ENCODE measurements around the gene DCST2. TPM values are rescaled to one million over a fixed set of nuclear protein-coding genes. Genes with fewer than 3 reads are reported as not detected.
"Not testable (repeated sequence)": the region's sequence is repeated elsewhere in the genome, so short reads cannot be mapped to it uniquely, and the experiment has no call there.

Gene DCST2
- total and polyA plus RNA-seq, 2 donors (not counting 3 experiments of a cell fraction or from before 2014, with no cell fraction given): 0.29 to 0.51 TPM

DNA sequence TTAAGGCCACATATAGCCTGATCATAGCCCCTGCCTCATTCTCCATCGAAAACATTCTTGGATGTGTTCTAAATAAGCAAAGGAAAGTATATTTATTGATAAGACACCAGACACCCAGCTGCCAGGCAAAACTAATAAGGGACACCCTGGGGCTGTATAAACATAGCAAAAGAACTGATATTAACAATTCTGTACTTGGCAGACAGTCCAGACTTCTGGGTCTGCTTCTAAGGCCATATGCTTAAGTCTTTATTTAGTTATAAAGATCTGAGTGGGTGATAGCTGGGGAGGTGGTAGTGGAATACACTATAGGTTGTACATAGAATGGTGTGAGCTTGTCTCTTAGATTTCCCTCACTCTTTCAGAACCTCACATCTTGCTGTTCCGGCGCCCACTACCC lies 55.2 kb downstream of the DCST2 start:
- H3K79me2 ChIP-seq (ENCODE audit: control insufficient read depth, insufficient read depth, low read length): peaks cover 41% of the 10 kb centered on the region
- H3K9me3 ChIP-seq (replicated peaks; ENCODE audit: control insufficient read depth, insufficient read depth, low read length): no peaks in the 10 kb centered on the region
- H3K27me3 ChIP-seq (ENCODE audit: control insufficient read depth in 2 of 2, insufficient read depth in 2 of 2, low read length in 2 of 2): no peaks in the 10 kb centered on the region
- POLR2A ChIA-PET: no interaction called here
- no peak overlapping the region for H3K4me3 ChIP-seq (replicated peaks in 1 of 3; ENCODE audit: insufficient read depth in 1 of 3, low read depth in 1 of 3, low read length in 3 of 3)
- H2AFZ ChIP-seq (ENCODE audit: low read depth, low read length): no peak overlapping the region
- dilution Hi-C loops (cut with MboI; ENCODE audit: extremely low pct_ligation_motif_present, low sequenced_read_pairs): no loop called here
- no peak overlapping the region for H3K9ac ChIP-seq (replicated peaks; ENCODE audit: extremely low read depth, insufficient read depth, low read length)
- CTCF ChIA-PET: interaction anchor here (1.3 to 2.2 kb wide), 2 partner anchors 10 to 23 kb away, joined by 4 to 7 read pairs; partner anchors contain the start of gene PBXIP1
- H3K9me1 ChIP-seq (replicated peaks; ENCODE audit: control insufficient read depth, extremely low read depth, insufficient read depth, low read length): no peaks in the 10 kb centered on the region
- no peak for DNase-seq (ENCODE audit: low read depth, low spot score)
- peaks cover 13% of the 10 kb centered on the region for H3K4me1 ChIP-seq (ENCODE audit: control insufficient read depth, extremely low read depth, insufficient read depth, low read length)
- FAIRE-seq: no peak
- TF ChIP-seq, protein P1, sequence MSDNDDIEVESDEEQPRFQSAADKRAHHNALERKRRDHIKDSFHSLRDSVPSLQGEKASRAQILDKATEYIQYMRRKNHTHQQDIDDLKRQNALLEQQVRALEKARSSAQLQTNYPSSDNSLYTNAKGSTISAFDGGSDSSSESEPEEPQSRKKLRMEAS (IDR thresholded peaks at IDR 0.05; ENCODE audit: insufficient read depth, insufficient read length): no peak
- TF ChIP-seq POLR2A (IDR thresholded peaks at IDR 0.05; ENCODE audit: low read depth, low read length): no peak
- TF ChIP-seq MYC (IDR thresholded peaks at IDR 0.05; ENCODE audit: low read depth, low read length): no peak
- no peak for TF ChIP-seq JUN (IDR thresholded peaks at IDR 0.05; ENCODE audit: borderline replicate concordance, insufficient read depth, insufficient read length, low read depth)
- TF ChIP-seq POLR2AphosphoS5 (IDR thresholded peaks at IDR 0.05; ENCODE audit: insufficient read depth, low read depth, low read length): no peak
- TF ChIP-seq EZH2 (IDR thresholded peaks at IDR 0.05; ENCODE audit: borderline replicate concordance, low read depth, low read length, severe bottlenecking): no peak
- no peak for TF ChIP-seq FOS (IDR thresholded peaks at IDR 0.05; ENCODE audit: borderline replicate concordance, insufficient read depth, low read length)
- TF ChIP-seq, protein P2, sequence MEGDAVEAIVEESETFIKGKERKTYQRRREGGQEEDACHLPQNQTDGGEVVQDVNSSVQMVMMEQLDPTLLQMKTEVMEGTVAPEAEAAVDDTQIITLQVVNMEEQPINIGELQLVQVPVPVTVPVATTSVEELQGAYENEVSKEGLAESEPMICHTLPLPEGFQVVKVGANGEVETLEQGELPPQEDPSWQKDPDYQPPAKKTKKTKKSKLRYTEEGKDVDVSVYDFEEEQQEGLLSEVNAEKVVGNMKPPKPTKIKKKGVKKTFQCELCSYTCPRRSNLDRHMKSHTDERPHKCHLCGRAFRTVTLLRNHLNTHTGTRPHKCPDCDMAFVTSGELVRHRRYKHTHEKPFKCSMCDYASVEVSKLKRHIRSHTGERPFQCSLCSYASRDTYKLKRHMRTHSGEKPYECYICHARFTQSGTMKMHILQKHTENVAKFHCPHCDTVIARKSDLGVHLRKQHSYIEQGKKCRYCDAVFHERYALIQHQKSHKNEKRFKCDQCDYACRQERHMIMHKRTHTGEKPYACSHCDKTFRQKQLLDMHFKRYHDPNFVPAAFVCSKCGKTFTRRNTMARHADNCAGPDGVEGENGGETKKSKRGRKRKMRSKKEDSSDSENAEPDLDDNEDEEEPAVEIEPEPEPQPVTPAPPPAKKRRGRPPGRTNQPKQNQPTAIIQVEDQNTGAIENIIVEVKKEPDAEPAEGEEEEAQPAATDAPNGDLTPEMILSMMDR (IDR thresholded peaks at IDR 0.05; ENCODE audit: extremely low read depth in 1 of 2, insufficient read depth in 1 of 2, low read depth in 1 of 2, low read length in 2 of 2): no peak
- TF ChIP-seq GATA2 (IDR thresholded peaks at IDR 0.05; ENCODE audit: insufficient read depth, insufficient read length, low read depth, low read length): no peak
- H4K20me1 ChIP-seq (replicated peaks; ENCODE audit: control insufficient read depth, extremely low read depth, insufficient read depth, low read length): no peaks in the 10 kb centered on the region
- H3K4me2 ChIP-seq (ENCODE audit: insufficient read depth, low read length): no peak overlapping the region
- no peak overlapping the region for H3K27ac ChIP-seq (ENCODE audit: insufficient read depth, low read depth, low read length)
- intact Hi-C loops (cut with micrococcal nuclease): loop anchor here (10.0 kb wide), 1 partner anchor 494 kb away; no protein-coding TSS in a partner anchor
- no peaks in the 10 kb centered on the region for H3K36me3 ChIP-seq (ENCODE audit: control insufficient read depth in 2 of 2, extremely low read depth in 1 of 2, insufficient read depth in 2 of 2, low read length in 2 of 2)
- BruUV-seq (replicated peaks): no TSS peak

DNA sequence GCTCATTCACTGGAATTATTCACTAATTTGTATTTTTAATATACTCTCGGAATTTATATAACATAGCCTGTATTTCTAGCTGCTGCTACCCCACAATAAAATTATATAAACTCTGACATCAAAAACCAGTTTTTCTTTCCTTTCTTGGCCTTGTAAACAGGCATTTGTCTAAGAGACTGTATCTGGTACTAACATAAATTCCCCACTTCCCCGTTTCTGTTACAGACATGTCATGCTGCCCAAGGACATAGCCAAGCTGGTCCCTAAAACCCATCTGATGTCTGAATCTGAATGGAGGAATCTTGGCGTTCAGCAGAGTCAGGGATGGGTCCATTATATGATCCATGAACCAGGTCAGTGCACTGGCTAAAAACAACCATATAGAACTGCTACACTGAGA lies 55.8 kb downstream of the DCST2 start:
- H3K36me3 ChIP-seq (ENCODE audit: control insufficient read depth in 2 of 2, extremely low read depth in 1 of 2, insufficient read depth in 2 of 2, low read length in 2 of 2); POLR2A ChIA-PET: not testable (repeated sequence)
- CTCF ChIA-PET: interaction anchor here (1.0 to 1.8 kb wide), 3 partner anchors 10 to 40 kb away, joined by 4 to 6 read pairs (median 4); partner anchors contain the start of gene PYGO2

More for the DNA sequence above, 55.8 kb downstream of the DCST2 start:
- intact Hi-C loops (cut with micrococcal nuclease): loop anchor here (10.0 kb wide), 1 partner anchor 493 kb away; no protein-coding TSS in a partner anchor
- H4K20me1 ChIP-seq (replicated peaks; ENCODE audit: control insufficient read depth, extremely low read depth, insufficient read depth, low read length); H3K27ac ChIP-seq (ENCODE audit: insufficient read depth, low read depth, low read length); DNase-seq (ENCODE audit: low read depth, low spot score); H3K4me2 ChIP-seq (ENCODE audit: insufficient read depth, low read length); H3K27me3 ChIP-seq (ENCODE audit: control insufficient read depth in 2 of 2, insufficient read depth in 2 of 2, low read length in 2 of 2); H2AFZ ChIP-seq (ENCODE audit: low read depth, low read length); H3K4me3 ChIP-seq (replicated peaks in 1 of 3; ENCODE audit: insufficient read depth in 1 of 3, low read depth in 1 of 3, low read length in 3 of 3); H3K9me3 ChIP-seq (replicated peaks; ENCODE audit: control insufficient read depth, insufficient read depth, low read length); FAIRE-seq; BruUV-seq (replicated peaks); H3K9ac ChIP-seq (replicated peaks; ENCODE audit: extremely low read depth, insufficient read depth, low read length); H3K9me1 ChIP-seq (replicated peaks; ENCODE audit: control insufficient read depth, extremely low read depth, insufficient read depth, low read length); dilution Hi-C loops (cut with MboI; ENCODE audit: extremely low pct_ligation_motif_present, low sequenced_read_pairs): not testable (repeated sequence)
- peaks cover 17% of the 10 kb centered on the region for H3K4me1 ChIP-seq (ENCODE audit: control insufficient read depth, extremely low read depth, insufficient read depth, low read length)
- peaks cover 41% of the 10 kb centered on the region for H3K79me2 ChIP-seq (ENCODE audit: control insufficient read depth, insufficient read depth, low read length)

Data from endothelial cell of umbilical vein (primary cell).